GM21619 (cell line): ENCODE data around the gene CRHR2.

Experiments used
- ATAC-seq: cut with Tn5 transposase; IDR thresholded peaks from one replicate; pipeline ENCODE4 v1.9.1; 2021; ENCODE audit not compliant: unreplicated experiment

The CRHR2 gene

GRCh38 chr7:30683306-30683705 is 1.1 kb upstream of the CRHR2 start:
- ATAC-seq: no peak

- no peak for ATAC-seq
Observed at GRCh38 chr7:30681815-30682211, 443 bp downstream of the CRHR2 start.

GRCh38 chr7:30681331-30681797 is 892 bp downstream of the CRHR2 start:
- ATAC-seq: no peak

GRCh38 chr7:30679664-30680063 is 2.6 kb downstream of the CRHR2 start:
- no peak for ATAC-seq

- no peak for ATAC-seq
Observed at GRCh38 chr7:30678805-30679204, 3.5 kb downstream of the CRHR2 start.

GRCh38 chr7:30674876-30675275 is 7.4 kb downstream of the CRHR2 start:
- ATAC-seq: no peak

GRCh38 chr7:30674420-30674819 is 7.8 kb downstream of the CRHR2 start:
- no peak for ATAC-seq

- no peak for ATAC-seq
Observed at GRCh38 chr7:30671793-30672465, 10.3 kb downstream of the CRHR2 start.

- ATAC-seq: no peak
Observed at GRCh38 chr7:30668102-30668501, 14.2 kb downstream of the CRHR2 start.

GRCh38 chr7:30667172-30667571 is 15.1 kb downstream of the CRHR2 start:
- no peak for ATAC-seq

GRCh38 chr7:30665449-30665848 is 16.8 kb downstream of the CRHR2 start:
- ATAC-seq: no peak

GRCh38 chr7:30665043-30665442 is 17.2 kb downstream of the CRHR2 start:
- ATAC-seq: no peak

GRCh38 chr7:30664184-30664885 is 17.9 kb downstream of the CRHR2 start:
- no peak for ATAC-seq

- ATAC-seq: no peak
Observed at GRCh38 chr7:30663414-30663813, 18.8 kb downstream of the CRHR2 start.

- no peak for ATAC-seq
Observed at GRCh38 chr7:30662431-30662939, 19.8 kb downstream of the CRHR2 start.

- no peak for ATAC-seq
Observed at GRCh38 chr7:30661926-30662325, 20.3 kb downstream of the CRHR2 start.

- ATAC-seq: no peak
Observed at GRCh38 chr7:30660331-30661255, 21.7 kb downstream of the CRHR2 start.

GRCh38 chr7:30659312-30659711 is 22.9 kb downstream of the CRHR2 start:
- no peak for ATAC-seq

- ATAC-seq: no peak
Observed at GRCh38 chr7:30658479-30659074, 23.7 kb downstream of the CRHR2 start.

GRCh38 chr7:30657131-30657530 is 25.1 kb downstream of the CRHR2 start:
- ATAC-seq: no peak
